Metanephros (tissue), 1 donor: ENCODE data around the gene DCK. TPM values are rescaled to one million over a fixed set of nuclear protein-coding genes. Genes with fewer than 3 reads are reported as not detected.

Experiments
- total RNA-seq: library from RNA; depleted of rRNA; stranded (reverse); fragments of >200 nt; gene quantifications from one replicate; pipeline ENCODE4 v1.2.3, GENCODE V29; 2014

DCK gene
- total RNA-seq, result 23.8 TPM

DNA sequence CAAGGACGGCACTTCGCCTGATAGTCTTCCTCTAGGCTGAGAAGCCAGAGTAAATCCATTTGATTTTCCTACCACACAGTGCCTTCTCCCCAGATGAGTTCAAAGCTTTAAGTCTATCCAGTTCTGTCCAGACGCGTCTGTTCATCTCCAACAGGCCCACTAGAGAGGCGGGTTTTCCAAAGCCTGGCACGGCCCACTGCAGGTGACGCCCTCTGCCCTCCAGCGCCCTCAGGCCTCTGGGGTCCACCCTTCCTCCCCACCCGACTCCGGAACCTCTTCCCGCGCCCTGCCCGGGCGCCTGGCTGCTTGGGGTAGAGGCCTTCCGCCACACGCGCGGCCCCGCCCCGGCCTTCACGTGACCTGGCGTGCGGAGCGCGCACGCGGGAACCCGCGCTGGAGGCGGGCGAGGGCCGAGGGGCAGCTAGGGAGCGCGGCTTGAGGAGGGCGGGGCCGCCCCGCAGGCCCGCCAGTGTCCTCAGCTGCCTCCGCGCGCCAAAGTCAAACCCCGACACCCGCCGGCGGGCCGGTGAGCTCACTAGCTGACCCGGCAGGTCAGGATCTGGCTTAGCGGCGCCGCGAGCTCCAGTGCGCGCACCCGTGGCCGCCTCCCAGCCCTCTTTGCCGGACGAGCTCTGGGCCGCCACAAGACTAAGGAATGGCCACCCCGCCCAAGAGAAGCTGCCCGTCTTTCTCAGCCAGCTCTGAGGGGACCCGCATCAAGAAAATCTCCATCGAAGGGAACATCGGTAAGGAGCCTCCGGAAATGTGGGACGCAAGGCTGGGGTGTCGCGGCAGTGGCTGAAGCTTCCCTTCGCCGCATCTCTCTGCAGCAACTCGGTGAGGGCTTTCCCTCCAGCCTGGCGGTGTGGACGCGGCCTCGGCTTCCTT is at the start of gene DCK:
DCK (plus strand) TSS at position 469 of the 888 bp plus-strand sequence; CDS start at position 656, 187 bp downstream.

Other genes starting within 250 kb of the DCK start
- 51.5 TPM for gene GRSF1, start 153.8 kb upstream of the DCK start, total RNA-seq
- 38.1 TPM for gene MOB1B, start 91.3 kb upstream of the DCK start, total RNA-seq